Amygdala (tissue), 56 donors: ENCODE measurements around the gene NAV3.

Experiments used
- DNase-seq, 56 donors: peaks; one replicate each; lab custom pipeline; 2025; lab: John Stamatoyannopoulos, UW

Gene NAV3

GRCh38 chr12:78035901-78036606, 205.4 kb downstream of the NAV3 start:
- DNase-seq, result peak in 28 of 56 donors; percentile 3 to 64 (median 27)

- peak in 10 of 56 donors; percentile 1 to 13 (median 7) for DNase-seq
Measured at GRCh38 chr12:78036874-78037273, 206.2 kb downstream of the NAV3 start.

GRCh38 chr12:78037707-78038106, 207.0 kb downstream of the NAV3 start:
- no peak for DNase-seq

GRCh38 chr12:78038541-78038940, 207.8 kb downstream of the NAV3 start:
- no peak for DNase-seq

GRCh38 chr12:78038986-78039385, 208.3 kb downstream of the NAV3 start:
- no peak for DNase-seq

- DNase-seq, result no peak
Measured at GRCh38 chr12:78040111-78040510, 209.4 kb downstream of the NAV3 start.

- DNase-seq, result no peak
Measured at GRCh38 chr12:78050790-78051189, 220.1 kb downstream of the NAV3 start.

- DNase-seq, result no peak
Measured at GRCh38 chr12:78055545-78055944, 224.9 kb downstream of the NAV3 start.

GRCh38 chr12:78057075-78057474, 226.4 kb downstream of the NAV3 start:
- DNase-seq, result no peak

GRCh38 chr12:78060186-78060585, 229.5 kb downstream of the NAV3 start:
- DNase-seq, result peak in 1 of 56 donors; percentile 29

GRCh38 chr12:78062786-78063185, 232.1 kb downstream of the NAV3 start:
- peak in 7 of 56 donors; percentile 3 to 23 (median 11) for DNase-seq

- DNase-seq, result no peak
Measured at GRCh38 chr12:78081590-78082314, 251.1 kb downstream of the NAV3 start.

- DNase-seq, result no peak
Measured at GRCh38 chr12:78085542-78086182, 255.0 kb downstream of the NAV3 start.

- no peak for DNase-seq
Measured at GRCh38 chr12:78086553-78087362, 256.1 kb downstream of the NAV3 start.

- no peak for DNase-seq
Measured at GRCh38 chr12:78087363-78087675, 256.6 kb downstream of the NAV3 start.

GRCh38 chr12:78088391-78088832, 257.7 kb downstream of the NAV3 start:
- peak in 1 of 56 donors; percentile 24 for DNase-seq

- no peak for DNase-seq
Measured at GRCh38 chr12:78090266-78090665, 259.6 kb downstream of the NAV3 start.

- DNase-seq, result no peak
Measured at GRCh38 chr12:78095623-78096022, 264.9 kb downstream of the NAV3 start.

- DNase-seq, result peak in 7 of 56 donors; percentile 26 to 58 (median 37)
Measured at GRCh38 chr12:78096909-78097597, 266.4 kb downstream of the NAV3 start.

- DNase-seq, result no peak
Measured at GRCh38 chr12:78099806-78100205, 269.1 kb downstream of the NAV3 start.
